Uterus (tissue), 2 donors: ENCODE results near the gene GDPGP1.

Experiments
- CTCF ChIP-seq, 4 experiments: fragments of 200-600 bp in 2 of 4; fragments of 450-650 bp in 2 of 4; sonication (generic) in 2 of 4; IDR thresholded peaks; one replicate each; pipeline ENCODE4 v1.5.1; 2016 to 2019; ENCODE audit warnings: antibody characterized with exemption in 4 of 4, mild to moderate bottlenecking in 2 of 4, moderate library complexity in 1 of 4
- POLR2A ChIP-seq, 2 donors: fragments of 450-650 bp; IDR thresholded peaks; one replicate each; pipeline ENCODE4 v1.6.1; 2016; ENCODE audit warnings: antibody characterized with exemption in 2 of 2, mild to moderate bottlenecking in 1 of 2, moderate library complexity in 1 of 2

GRCh38 chr15:90232941-90233386 lies 1.0 kb upstream of the GDPGP1 start:
- TF ChIP-seq POLR2A (IDR thresholded peaks at IDR 0.05) (no peak), CTCF (IDR thresholded peaks at IDR 0.05) (peak in 1 of 4 experiments; percentile 60)
